ENCODE results near the gene CREBBP.

GRCh38 chr16:3780570-3780969, 99.9 kb downstream of the CREBBP start:
- TF ChIP-seq, protein P1, sequence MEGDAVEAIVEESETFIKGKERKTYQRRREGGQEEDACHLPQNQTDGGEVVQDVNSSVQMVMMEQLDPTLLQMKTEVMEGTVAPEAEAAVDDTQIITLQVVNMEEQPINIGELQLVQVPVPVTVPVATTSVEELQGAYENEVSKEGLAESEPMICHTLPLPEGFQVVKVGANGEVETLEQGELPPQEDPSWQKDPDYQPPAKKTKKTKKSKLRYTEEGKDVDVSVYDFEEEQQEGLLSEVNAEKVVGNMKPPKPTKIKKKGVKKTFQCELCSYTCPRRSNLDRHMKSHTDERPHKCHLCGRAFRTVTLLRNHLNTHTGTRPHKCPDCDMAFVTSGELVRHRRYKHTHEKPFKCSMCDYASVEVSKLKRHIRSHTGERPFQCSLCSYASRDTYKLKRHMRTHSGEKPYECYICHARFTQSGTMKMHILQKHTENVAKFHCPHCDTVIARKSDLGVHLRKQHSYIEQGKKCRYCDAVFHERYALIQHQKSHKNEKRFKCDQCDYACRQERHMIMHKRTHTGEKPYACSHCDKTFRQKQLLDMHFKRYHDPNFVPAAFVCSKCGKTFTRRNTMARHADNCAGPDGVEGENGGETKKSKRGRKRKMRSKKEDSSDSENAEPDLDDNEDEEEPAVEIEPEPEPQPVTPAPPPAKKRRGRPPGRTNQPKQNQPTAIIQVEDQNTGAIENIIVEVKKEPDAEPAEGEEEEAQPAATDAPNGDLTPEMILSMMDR (IDR thresholded peaks at IDR 0.05) = no peak
- TF ChIP-seq POLR2AphosphoS5 (IDR thresholded peaks at IDR 0.05) (peak in 1 of 2 donors; percentile 8), POLR2A (IDR thresholded peaks at IDR 0.05; ENCODE audit: low read depth) (no peak), EP300 (IDR thresholded peaks at IDR 0.05) (no peak)
